HepG2 (cell line): ENCODE results near the gene SIK3. TPM values are rescaled to one million over a fixed set of nuclear protein-coding genes. Genes with fewer than 3 reads are reported as not detected.

Experiments used
- ATAC-seq: fragments of 200-7000 bp; cut with Tn5 transposase; 3 replicates; pipeline ENCODE4 v1.9.1; 2020; ENCODE audit warnings: mild to moderate bottlenecking, moderate library complexity
- BruUV-seq: library from RNA; stranded (reverse); fragments of 400-500 nt; replicated peaks from 2 replicates; lab custom pipeline; 2021; lab: Mats Ljungman, UMichigan
- CTCF ChIA-PET: fragments of 300-600 bp; formaldehyde crosslinking; extraction: SDS; loops from one replicate; lab custom pipeline; 2021; ENCODE audit warnings: low total read pairs, inconsistent platforms, low intra/inter-chr PET ratio; lab: Yijun Ruan, JAX
- POLR2A ChIA-PET: fragments of 350-600 bp; sonication (Branson Sonifier 250); formaldehyde crosslinking; loops from one replicate; lab custom pipeline; 2020; ENCODE audit warnings: antibody characterized with exemption, inconsistent platforms; lab: Yijun Ruan, JAX
- DNase-seq: peaks from one replicate; pipeline ENCODE4 v3.0.0-alpha.2; 2015; ENCODE audit warnings: low spot score
- FAIRE-seq: peaks from 3 replicates; lab custom pipeline; 2011; peaks lifted over from hg19 to GRCh38; lab: Jason Lieb, UNC
- H2AFZ ChIP-seq: one replicate; pipeline ENCODE4 v1.6.1; 2011; ENCODE audit warnings: low read length, inconsistent platforms
- H3K27ac ChIP-seq: fragments of 300-600 bp; 3 replicates; pipeline ENCODE4 v1.8.0; 2011; ENCODE audit warnings: mixed run types, mild to moderate bottlenecking, mixed read lengths, low read length, inconsistent platforms; ENCODE audit not compliant: insufficient read depth; ENCODE audit errors: extremely low read length
- H3K27me3 ChIP-seq, 2 experiments: fragments of 200-600 bp in 1 of 2; 2 replicates in 1 of 2; 3 replicates in 1 of 2; pipeline versions ENCODE4 v1.6.0 to v1.8.0; 2011; ENCODE audit warnings: low read length in 2 of 2, mild to moderate bottlenecking in 2 of 2, moderate library complexity in 2 of 2, inconsistent platforms in 1 of 2; ENCODE audit not compliant: insufficient read depth in 2 of 2, control insufficient read depth in 1 of 2
- H3K36me3 ChIP-seq, 2 experiments: fragments of 200-600 bp in 1 of 2; replicated peaks in 1 of 2; 2 replicates in 1 of 2; 3 replicates in 1 of 2; pipeline versions ENCODE4 v1.5.1 to v1.8.0; 2011; ENCODE audit warnings: low read length in 2 of 2, inconsistent platforms in 1 of 2; ENCODE audit not compliant: insufficient read depth in 2 of 2, control insufficient read depth in 1 of 2
- H3K4me1 ChIP-seq: 2 replicates; pipeline ENCODE4 v1.5.1; 2012; ENCODE audit warnings: low read length, inconsistent platforms; ENCODE audit not compliant: insufficient read depth
- H3K4me2 ChIP-seq: 2 replicates; pipeline ENCODE4 v1.6.0; 2011; ENCODE audit warnings: low read depth, low read length, inconsistent platforms
- H3K4me3 ChIP-seq, 3 experiments: fragments of 200-600 bp in 1 of 3; sonication (generic), shearing (Covaris generic) in 1 of 3; replicated peaks in 1 of 3; 2 replicates each; pipeline ENCODE4 v1.5.1; 2011 to 2016; ENCODE audit warnings: low read length in 3 of 3, inconsistent platforms in 2 of 3, low read depth in 2 of 3, mild to moderate bottlenecking in 2 of 3, control low read depth in 1 of 3, mixed read lengths in 1 of 3; ENCODE audit not compliant: insufficient read depth in 1 of 3
- H3K79me2 ChIP-seq: one replicate; pipeline ENCODE4 v1.6.1; 2011; ENCODE audit warnings: low read length, inconsistent platforms; ENCODE audit not compliant: insufficient read depth
- H3K9ac ChIP-seq: 2 replicates; pipeline ENCODE4 v1.6.0; 2011; ENCODE audit warnings: mild to moderate bottlenecking, low read depth, low read length, inconsistent platforms; ENCODE audit not compliant: insufficient read depth
- H3K9me3 ChIP-seq: 2 replicates; pipeline ENCODE4 v1.5.1; 2012; ENCODE audit warnings: mild to moderate bottlenecking, low read length
- H4K20me1 ChIP-seq: 2 replicates; pipeline ENCODE4 v1.6.0; 2011; ENCODE audit warnings: inconsistent platforms, mild to moderate bottlenecking, low read length, moderate library complexity; ENCODE audit not compliant: insufficient read depth
- ARID3A ChIP-seq: IDR thresholded peaks from 2 replicates; pipeline ENCODE4 v1.6.1; 2012; ENCODE audit warnings: low read depth, low read length, improper control_type of control experiment
- HCFC1 ChIP-seq: fragments of 150-350 bp; IDR thresholded peaks from 2 replicates; pipeline ENCODE4 v1.6.1; 2014; ENCODE audit warnings: low read depth, low read length
- MZF1 ChIP-seq: sonication (generic); formaldehyde crosslinking; IDR thresholded peaks from 2 replicates; pipeline ENCODE4 v1.8.1; 2023; ENCODE audit warnings: mild to moderate bottlenecking, missing genetic modification reagents, borderline replicate concordance
- NFIB ChIP-seq: sonication (generic); formaldehyde crosslinking; IDR thresholded peaks from 2 replicates; pipeline ENCODE4 v1.9.0; 2021; ENCODE audit warnings: missing genetic modification reagents, mild to moderate bottlenecking, borderline replicate concordance
- RBFOX2 ChIP-seq: fragments of 200-400 bp; formaldehyde crosslinking; IDR thresholded peaks from 2 replicates; pipeline ENCODE4 v1.6.1; 2017; ENCODE audit warnings: low read depth, mild to moderate bottlenecking, low read length
- SETDB1 ChIP-seq: sonication (generic); formaldehyde crosslinking; IDR thresholded peaks from 2 replicates; pipeline ENCODE4 v1.5.1; 2020; ENCODE audit warnings: missing genetic modification reagents, mild to moderate bottlenecking, borderline replicate concordance
- SYNCRIP ChIP-seq: fragments of 200-400 bp; formaldehyde crosslinking; IDR thresholded peaks from 2 replicates; pipeline ENCODE4 v1.6.1; 2018; ENCODE audit warnings: mild to moderate bottlenecking, low read depth, low read length; ENCODE audit not compliant: insufficient read depth
- THRA ChIP-seq: sonication (generic); formaldehyde crosslinking; IDR thresholded peaks from 2 replicates; pipeline ENCODE4 v1.4.0; 2020; ENCODE audit warnings: missing genetic modification reagents, borderline replicate concordance
- ZBTB26 ChIP-seq: IDR thresholded peaks from 2 replicates; pipeline ENCODE4 v1.6.1; 2016; ENCODE audit warnings: missing compliant biosample characterization, missing genetic modification reagents, borderline replicate concordance
- ZNF30 ChIP-seq: sonication (generic); formaldehyde crosslinking; IDR thresholded peaks from 2 replicates; pipeline ENCODE4 v1.5.0; 2020; ENCODE audit warnings: mild to moderate bottlenecking, missing genetic modification reagents
- ZNF432 ChIP-seq: sonication (generic); formaldehyde crosslinking; IDR thresholded peaks from 2 replicates; pipeline ENCODE4 v1.5.0; 2020; ENCODE audit warnings: missing genetic modification reagents, mild to moderate bottlenecking, borderline replicate concordance
- ZNF577 ChIP-seq: sonication (generic); formaldehyde crosslinking; IDR thresholded peaks from 2 replicates; pipeline ENCODE4 v1.4.0; 2020; ENCODE audit warnings: mild to moderate bottlenecking, low read depth, missing genetic modification reagents, borderline replicate concordance
- ZNF788 ChIP-seq: sonication (generic); formaldehyde crosslinking; IDR thresholded peaks from 2 replicates; pipeline ENCODE4 v1.5.0; 2020; ENCODE audit warnings: mild to moderate bottlenecking, missing genetic modification reagents, borderline replicate concordance
- WGBS: methylation state at CpG from one replicate; pipeline ENCODE4 v1.1.6; 2017; ENCODE audit warnings: low lambda C conversion rate; 5-methylcytosine and 5-hydroxymethylcytosine counted together
- in situ Hi-C: cut with HindIII; loops from 2 replicates; pipeline ENCODE4 v1.10.0; 2017; ENCODE audit warnings: low pct_unique_long_range_greater_than_20kb; ENCODE audit not compliant: extremely low pct_ligation_motif_present
- intact Hi-C: fragments of 100-400 bp; cut with micrococcal nuclease; formaldehyde crosslinking; loops from one replicate; pipeline ENCODE4 v1.10.0; 2022; ENCODE audit not compliant: unreplicated experiment
- polyA plus RNA-seq, 8 experiments: library from polyadenylated mRNA; depleted of rRNA in 3 of 8; stranded (reverse) in 7 of 8; unstranded in 1 of 8; fragments of >200 nt; fragmentation: Illumina TruSeq in 4 of 8; extraction: Trizol in 4 of 8; gene quantifications; 2 replicates each; pipeline versions ENCODE4 v1.2.1 to v1.2.3, GENCODE V29; 2011 to 2016; ENCODE audit warnings: low read depth in 4 of 8, missing spikeins in 1 of 8, mixed read lengths in 1 of 8; ENCODE audit not compliant: insufficient read depth in 1 of 8
- total RNA-seq, 5 experiments: library from RNA; depleted of rRNA; stranded (reverse); fragments of >200 nt; fragmentation: Illumina TruSeq; extraction: Trizol; gene quantifications; 2 replicates each; pipeline ENCODE4 v1.2.3, GENCODE V29; 2016; ENCODE audit warnings: low read depth in 1 of 5

Gene SIK3
- total and polyA plus RNA-seq, 2 of the 13 experiments (the other 11 are each of a cell fraction or from before 2014, with no cell fraction given): 5.7 to 9.8 TPM

DNA sequence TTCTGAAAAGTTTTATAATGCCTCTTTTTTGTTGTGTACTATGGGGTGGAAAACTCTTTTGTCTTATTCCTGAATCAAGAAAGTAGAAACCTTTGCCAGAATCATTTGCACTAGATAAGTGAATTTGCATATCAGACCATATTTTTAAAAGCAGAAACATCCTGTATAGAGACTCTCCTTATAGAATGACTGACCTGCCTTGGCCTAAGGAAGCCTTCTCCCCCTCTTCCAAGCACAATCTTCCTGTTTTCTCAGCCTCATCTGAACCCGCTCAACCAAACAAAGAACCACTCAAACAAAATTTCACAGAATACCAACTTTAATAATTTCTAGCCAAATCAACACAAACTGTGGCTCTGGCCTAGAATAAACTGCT is 60.3 kb downstream of the SIK3 start:
- CTCF ChIA-PET: no interaction called here

More for the DNA sequence above, 60.3 kb downstream of the SIK3 start:
- H3K27ac ChIP-seq: no peak overlapping the region
- H3K4me1 ChIP-seq: peaks cover 12% of the 10 kb centered on the region; the same call in 1 of the 2 replicates
- H3K36me3 ChIP-seq: no peaks in the 10 kb centered on the region
- no peaks in the 10 kb centered on the region for H4K20me1 ChIP-seq
- H3K27me3 ChIP-seq: no peaks in the 10 kb centered on the region
- POLR2A ChIA-PET: no interaction called here
- H2AFZ ChIP-seq: no peak overlapping the region
- DNase-seq (no peak), FAIRE-seq (no peak), ATAC-seq (no peak)
- H3K4me3 ChIP-seq: no peak overlapping the region
- in situ Hi-C loops (no loop called here), intact Hi-C loops (no loop called here)
- no peak overlapping the region for H3K9ac ChIP-seq
- BruUV-seq: no TSS peak
- no peak for TF ChIP-seq ZNF432 (CRISPR knock-in tag)
- TF ChIP-seq HCFC1: no peak
- TF ChIP-seq NFIB (CRISPR knock-in tag): no peak
- TF ChIP-seq SYNCRIP: no peak
- no peak for TF ChIP-seq ZNF30
- TF ChIP-seq SETDB1 (CRISPR knock-in tag): no peak
- TF ChIP-seq ZNF788 (CRISPR knock-in tag): no peak
- TF ChIP-seq MZF1 (CRISPR knock-in tag): no peak
- TF ChIP-seq ARID3A: no peak
- TF ChIP-seq RBFOX2: no peak
- TF ChIP-seq ZBTB26: no peak
- TF ChIP-seq THRA (CRISPR knock-in tag): no peak
- no peak for TF ChIP-seq ZNF577 (CRISPR knock-in tag)
- H3K9me3 ChIP-seq: no peaks in the 10 kb centered on the region
- WGBS: 100% methylated on average over 1 of the region's 1 CpG
- H3K79me2 ChIP-seq: peaks cover 22% of the 10 kb centered on the region
- H3K4me2 ChIP-seq: no peak overlapping the region
